NCI-H187 (cell line): ENCODE data around the gene SLC33A1.

Experiments used
- DNase-seq, 2 experiments: peaks; one replicate each; lab custom pipeline; 2025; lab: John Stamatoyannopoulos, UW

Gene SLC33A1

DNA sequence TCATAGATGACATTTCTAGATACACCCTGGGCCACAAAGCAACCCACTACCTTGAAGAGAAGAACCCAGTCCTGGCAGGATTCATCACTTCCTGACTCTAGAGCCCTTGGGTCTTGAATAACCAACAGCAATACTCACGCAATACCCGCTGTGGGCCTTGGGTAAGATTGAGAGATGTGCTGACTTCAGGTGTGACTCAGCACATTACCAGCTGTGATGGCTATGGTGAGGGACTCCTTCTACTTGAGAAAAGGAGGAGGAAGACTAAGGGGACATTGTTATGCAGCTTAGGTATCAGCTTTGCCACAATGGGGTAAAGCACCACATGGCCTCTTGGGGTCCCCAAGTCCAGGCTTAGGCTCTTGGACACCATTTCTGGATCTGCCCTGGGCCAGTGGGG, 63.0 kb downstream of the SLC33A1 start:
- DNase-seq, result no peak

DNA sequence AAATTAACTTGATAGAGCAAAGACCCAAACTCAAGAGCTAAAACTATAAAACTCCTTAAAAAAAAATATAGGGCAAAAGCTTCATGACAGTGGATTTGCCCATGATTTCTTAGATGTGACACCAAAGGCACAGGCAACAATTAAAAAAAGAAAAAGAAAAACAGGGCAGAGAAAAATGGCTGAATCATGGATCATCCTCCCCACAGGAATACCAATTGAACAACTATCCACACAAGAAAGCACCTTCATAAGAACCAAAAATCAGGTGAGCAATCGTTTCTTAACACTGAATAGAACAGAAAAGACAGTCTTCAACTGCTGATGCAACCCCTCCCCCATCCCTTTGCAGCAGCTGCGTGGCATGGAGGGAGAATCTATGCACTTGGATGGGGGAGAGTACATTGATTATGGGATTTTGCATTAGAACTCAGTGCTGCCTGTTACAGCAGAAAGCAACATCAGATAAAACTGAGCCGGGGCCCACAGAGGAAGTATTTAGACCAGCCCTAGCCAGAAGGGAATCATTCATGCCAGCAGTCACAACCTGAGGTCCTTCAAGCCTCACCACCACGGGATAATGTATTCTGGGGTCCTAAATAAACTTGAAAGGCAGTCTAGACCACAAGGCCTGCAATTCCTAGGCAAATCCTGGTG, 63.8 kb downstream of the SLC33A1 start:
- DNase-seq, result no peak

DNA sequence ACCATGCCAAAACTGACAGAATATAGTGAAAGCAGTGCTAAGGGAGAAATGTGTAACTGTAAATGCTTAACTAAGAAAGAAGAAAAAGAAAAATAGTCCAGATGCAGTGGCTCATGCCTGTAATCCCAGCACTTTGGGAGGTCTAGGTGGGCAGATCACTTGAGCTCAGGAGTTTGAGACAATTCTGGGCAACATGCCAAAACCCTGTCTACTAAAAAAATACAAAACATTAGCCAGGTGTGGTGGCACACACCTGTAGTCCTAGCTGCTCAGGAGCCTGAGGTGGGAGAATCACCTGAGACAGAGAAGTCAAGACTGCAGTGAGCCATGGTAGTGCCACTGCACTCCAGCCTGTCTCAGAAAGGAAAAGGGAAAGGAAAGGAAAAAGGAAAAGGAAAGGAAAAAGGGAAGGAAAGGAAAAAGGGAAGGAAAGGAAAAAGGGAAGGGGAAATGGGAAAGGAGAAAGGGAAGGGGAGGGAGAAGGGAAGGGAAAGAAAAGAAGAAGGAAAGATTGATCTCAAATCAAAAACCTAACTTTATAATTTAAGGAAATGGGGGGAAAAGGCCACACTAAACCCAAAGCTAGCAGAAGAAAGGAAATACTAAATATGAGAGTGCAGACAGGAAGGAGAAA, 68.4 kb downstream of the SLC33A1 start:
- no peak for DNase-seq

- no peak for DNase-seq
Measured at GRCh38 chr3:155782390-155782953, 71.8 kb downstream of the SLC33A1 start.

DNA sequence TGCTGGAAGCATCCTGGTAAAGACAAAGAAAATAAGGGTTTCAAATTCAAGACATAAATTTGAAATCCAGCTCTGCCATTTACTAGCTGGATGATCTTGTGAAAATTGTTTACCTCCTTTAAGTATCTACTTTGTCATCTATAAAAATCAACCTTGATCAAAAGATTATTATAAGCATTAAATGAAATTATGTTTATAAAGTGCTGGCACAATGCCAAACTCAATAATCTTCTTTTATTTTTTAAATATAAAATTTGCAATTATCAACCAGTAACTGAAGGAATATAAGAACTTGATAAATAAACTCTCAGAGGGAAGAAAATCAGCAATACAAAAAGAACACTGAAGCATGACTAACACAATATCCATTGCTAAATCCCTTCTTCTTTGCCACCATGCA, 73.9 kb downstream of the SLC33A1 start:
- DNase-seq, result no peak

- DNase-seq, result no peak
Measured at GRCh38 chr3:155778462-155778861, 75.8 kb downstream of the SLC33A1 start.

DNA sequence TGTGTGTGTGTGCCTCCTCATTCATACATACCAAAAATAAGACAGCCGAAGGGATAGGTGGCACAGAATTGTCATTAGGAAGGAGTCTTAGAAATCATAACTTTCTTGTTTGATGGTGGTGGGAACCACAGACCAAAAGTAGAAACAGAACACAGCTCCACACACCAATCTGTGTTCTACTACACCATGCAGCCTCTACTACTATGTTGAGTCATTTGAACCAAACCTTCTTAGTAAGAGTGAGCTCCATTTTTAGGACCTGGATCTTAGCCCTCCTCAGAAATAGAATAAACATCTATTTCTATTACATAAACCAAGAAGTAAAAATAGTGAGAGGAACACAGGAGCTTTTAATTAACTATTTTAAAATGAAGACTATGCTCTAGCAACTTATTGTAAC, 81.4 kb downstream of the SLC33A1 start:
- no peak for DNase-seq

DNA sequence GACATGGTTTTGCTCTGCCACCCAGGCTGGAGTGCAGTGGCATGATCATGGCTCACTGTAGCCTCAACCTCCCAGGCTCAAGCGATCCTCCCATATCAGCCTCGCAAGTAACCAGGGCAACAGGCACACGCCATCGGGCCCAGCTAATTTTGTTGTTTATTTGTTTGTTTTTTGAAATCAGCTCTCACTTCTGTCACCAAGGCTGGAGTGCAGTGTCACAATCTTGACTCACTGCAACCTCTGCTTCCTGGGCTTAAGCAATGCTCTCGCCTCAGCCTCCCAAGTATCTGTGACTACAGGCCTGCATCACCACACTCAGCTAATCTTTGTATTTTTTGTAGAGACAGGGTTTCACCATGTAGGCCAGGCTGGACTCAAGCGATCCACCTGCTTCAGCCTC, 83.1 kb downstream of the SLC33A1 start:
- no peak for DNase-seq
